GM12801 (cell line): Measurements from ENCODE around the gene FN3KRP.

Experiments used
- CTCF ChIP-seq: IDR thresholded peaks from one replicate; pipeline ENCODE4 v1.5.1; 2011; ENCODE audit warnings: control low read depth; ENCODE audit not compliant: insufficient read length; ENCODE audit errors: extremely low read depth

Gene FN3KRP

GRCh38 chr17:82713071-82713723 lies 3.3 kb upstream of the FN3KRP start:
- TF ChIP-seq CTCF = no peak

GRCh38 chr17:82718986-82719685 lies 2.6 kb downstream of the FN3KRP start:
- TF ChIP-seq CTCF = no peak

GRCh38 chr17:82720204-82720603 lies 3.7 kb downstream of the FN3KRP start:
- no peak for TF ChIP-seq CTCF

GRCh38 chr17:82722341-82723013 lies 6.0 kb downstream of the FN3KRP start:
- TF ChIP-seq CTCF = no peak

- TF ChIP-seq CTCF = no peak
These were observed 6.8 kb downstream of the FN3KRP start for GRCh38 chr17:82723169-82723807.

- no peak for TF ChIP-seq CTCF
These were observed 9.9 kb downstream of the FN3KRP start for GRCh38 chr17:82726427-82726826.
